ENCODE results near the gene EDIL3. TPM values are rescaled to one million over a fixed set of nuclear protein-coding genes. Genes with fewer than 3 reads are reported as not detected.

The EDIL3 gene
- total RNA-seq, 4 donors from 2014 or later, result 14.8 to 29.0 (median 20.2) TPM

DNA sequence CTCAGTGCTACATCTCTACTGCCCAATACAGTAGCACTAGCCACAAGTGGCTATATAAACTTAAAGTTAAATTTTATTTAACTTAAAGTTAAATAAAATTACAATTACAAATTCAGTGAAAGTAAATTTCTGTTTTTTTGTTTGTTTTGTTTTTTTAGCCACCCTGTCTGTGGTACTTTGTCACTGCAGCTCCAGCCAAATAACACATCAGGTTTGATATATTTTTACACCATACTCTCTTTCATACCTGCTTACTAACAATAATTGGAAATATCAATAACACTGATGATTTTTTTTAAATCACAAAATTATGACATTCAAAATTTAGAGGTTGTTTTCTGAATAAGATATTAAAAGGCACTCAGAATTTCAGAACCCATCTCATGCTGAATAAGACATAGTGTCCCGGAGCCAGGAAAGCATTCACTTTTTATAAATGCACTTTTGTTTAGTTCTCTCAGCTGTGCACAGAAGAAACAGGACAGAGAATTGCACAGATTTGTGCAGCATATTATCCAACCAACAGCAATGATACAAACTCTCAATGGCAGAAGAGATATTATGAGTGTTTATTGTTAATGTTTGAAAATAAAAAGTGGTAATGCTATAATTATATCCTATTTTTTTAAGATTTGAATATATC is 92.6 kb downstream of the EDIL3 start:
- no peak for TF ChIP-seq POLR2A (IDR thresholded peaks at IDR 0.05)
- TF ChIP-seq, protein P1, sequence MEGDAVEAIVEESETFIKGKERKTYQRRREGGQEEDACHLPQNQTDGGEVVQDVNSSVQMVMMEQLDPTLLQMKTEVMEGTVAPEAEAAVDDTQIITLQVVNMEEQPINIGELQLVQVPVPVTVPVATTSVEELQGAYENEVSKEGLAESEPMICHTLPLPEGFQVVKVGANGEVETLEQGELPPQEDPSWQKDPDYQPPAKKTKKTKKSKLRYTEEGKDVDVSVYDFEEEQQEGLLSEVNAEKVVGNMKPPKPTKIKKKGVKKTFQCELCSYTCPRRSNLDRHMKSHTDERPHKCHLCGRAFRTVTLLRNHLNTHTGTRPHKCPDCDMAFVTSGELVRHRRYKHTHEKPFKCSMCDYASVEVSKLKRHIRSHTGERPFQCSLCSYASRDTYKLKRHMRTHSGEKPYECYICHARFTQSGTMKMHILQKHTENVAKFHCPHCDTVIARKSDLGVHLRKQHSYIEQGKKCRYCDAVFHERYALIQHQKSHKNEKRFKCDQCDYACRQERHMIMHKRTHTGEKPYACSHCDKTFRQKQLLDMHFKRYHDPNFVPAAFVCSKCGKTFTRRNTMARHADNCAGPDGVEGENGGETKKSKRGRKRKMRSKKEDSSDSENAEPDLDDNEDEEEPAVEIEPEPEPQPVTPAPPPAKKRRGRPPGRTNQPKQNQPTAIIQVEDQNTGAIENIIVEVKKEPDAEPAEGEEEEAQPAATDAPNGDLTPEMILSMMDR (IDR thresholded peaks at IDR 0.05), result no peak

GRCh38 chr5:84290673-84291072 is 94.0 kb downstream of the EDIL3 start:
- WGBS, 2 donors, result 89 to 90% methylated on average over 2 of the region's 2 CpGs
- intact Hi-C loops (cut with DNase I; ENCODE audit: low total_unique reads), result no loop called here
- no peak for DNase-seq (ENCODE audit: low spot score in 2 of 2)
- no peak for TF ChIP-seq POLR2A (IDR thresholded peaks at IDR 0.05)
- TF ChIP-seq, protein P1 (IDR thresholded peaks at IDR 0.05), result no peak
- no peak overlapping the region for H3K4me3 ChIP-seq (ENCODE audit: low read depth, poor library complexity, severe bottlenecking)

More for the DNA sequence above, 92.6 kb downstream of the EDIL3 start:
- WGBS, 2 donors, result 84 to 87% methylated on average over 1 of the region's 1 CpG
- intact Hi-C loops (cut with DNase I; ENCODE audit: low total_unique reads), result no loop called here
- DNase-seq (ENCODE audit: low spot score in 2 of 2), result no peak
- no peak overlapping the region for H3K4me3 ChIP-seq (ENCODE audit: low read depth, poor library complexity, severe bottlenecking)

- 69 to 75% methylated on average over 4 of the region's 4 CpGs for WGBS, 2 donors
- TF ChIP-seq, protein P1 (IDR thresholded peaks at IDR 0.05), result no peak
- no peak for TF ChIP-seq POLR2A (IDR thresholded peaks at IDR 0.05)
- H3K4me3 ChIP-seq (ENCODE audit: low read depth, poor library complexity, severe bottlenecking), result no peak overlapping the region
- intact Hi-C loops (cut with DNase I; ENCODE audit: low total_unique reads), result no loop called here
- DNase-seq (ENCODE audit: low spot score in 2 of 2), result no peak
These were observed 94.5 kb downstream of the EDIL3 start for GRCh38 chr5:84290161-84290560.

DNA sequence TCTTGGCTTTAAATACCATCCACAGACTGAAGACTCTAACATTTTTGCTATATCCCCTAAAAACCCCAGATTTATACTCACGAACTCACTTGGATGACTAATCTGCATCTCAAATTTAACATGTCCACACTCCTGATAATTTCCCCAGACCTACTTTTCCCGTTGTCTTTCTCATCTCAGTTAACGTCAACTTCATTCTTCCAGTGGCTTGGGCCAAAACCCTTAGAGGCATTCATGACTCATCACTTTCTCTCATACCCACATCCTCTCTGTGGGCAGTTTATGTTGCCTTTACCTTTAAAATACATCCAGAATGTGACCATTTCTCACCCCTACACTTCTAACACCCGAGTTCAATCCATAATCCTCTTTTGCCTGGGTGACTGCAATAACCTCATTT is 96.7 kb downstream of the EDIL3 start:
- TF ChIP-seq, protein P1 (IDR thresholded peaks at IDR 0.05), result no peak
- TF ChIP-seq POLR2A (IDR thresholded peaks at IDR 0.05), result no peak
- no peak overlapping the region for H3K4me3 ChIP-seq (ENCODE audit: low read depth, poor library complexity, severe bottlenecking)
- no peak for DNase-seq (ENCODE audit: low spot score in 2 of 2)
- intact Hi-C loops (cut with DNase I; ENCODE audit: low total_unique reads), result no loop called here
- WGBS, 2 donors, result 32 to 43% methylated on average over 4 of the region's 4 CpGs

DNA sequence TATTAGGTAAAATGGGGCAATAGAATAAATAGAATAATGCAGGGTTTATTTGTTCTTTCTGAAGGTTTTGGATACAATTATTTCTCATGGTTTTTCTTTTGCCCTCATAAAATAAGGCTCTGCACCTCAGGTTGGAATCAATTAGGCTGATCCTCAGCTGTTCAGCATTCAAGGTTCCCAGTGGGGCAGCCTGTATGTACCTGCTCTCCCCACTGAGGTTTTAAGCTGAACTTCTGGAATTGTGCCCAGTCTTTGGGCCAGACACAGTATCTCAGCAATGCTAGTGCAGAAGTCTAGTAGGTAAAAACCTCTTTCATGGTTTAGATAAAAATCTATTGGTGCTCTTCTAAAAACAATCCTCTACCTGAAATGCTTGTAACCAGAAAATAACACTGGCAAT is 98.0 kb downstream of the EDIL3 start:
- TF ChIP-seq, protein P1 (IDR thresholded peaks at IDR 0.05), result no peak
- no peak for TF ChIP-seq POLR2A (IDR thresholded peaks at IDR 0.05)
- no peak for DNase-seq (ENCODE audit: low spot score in 2 of 2)
- no peak overlapping the region for H3K4me3 ChIP-seq (ENCODE audit: low read depth, poor library complexity, severe bottlenecking)
- intact Hi-C loops (cut with DNase I; ENCODE audit: low total_unique reads), result no loop called here

Data from lower leg skin (tissue), 4 donors.